GM23338 (cell line): ENCODE results near the gene TRAIP. TPM values are rescaled to one million over a fixed set of nuclear protein-coding genes. Genes with fewer than 3 reads are reported as not detected.

ENCODE experiments used
- ETS1 ChIP-seq: IDR thresholded peaks from 2 replicates; pipeline ENCODE4 v1.6.1; 2016; ENCODE audit warnings: antibody characterized with exemption
- EZH2 ChIP-seq: fragments of 200-600 bp; sonication (generic); IDR thresholded peaks from one replicate; pipeline ENCODE4 v1.8.0; 2017; ENCODE audit warnings: antibody characterized with exemption, mild to moderate bottlenecking, low read depth; ENCODE audit not compliant: unreplicated experiment
- EZH2phosphoT487 ChIP-seq: fragments of 200-600 bp; sonication (generic); IDR thresholded peaks from one replicate; pipeline ENCODE4 v1.8.1; 2018; ENCODE audit warnings: antibody characterized with exemption; ENCODE audit not compliant: unreplicated experiment
- JUNB ChIP-seq: IDR thresholded peaks from one replicate; pipeline ENCODE4 v1.6.1; 2016; ENCODE audit warnings: antibody characterized with exemption; ENCODE audit not compliant: unreplicated experiment
- NANOG ChIP-seq: IDR thresholded peaks from 2 replicates; pipeline ENCODE4 v1.6.1; 2016; ENCODE audit warnings: antibody characterized with exemption, borderline replicate concordance
- REST ChIP-seq: IDR thresholded peaks from one replicate; pipeline ENCODE4 v1.6.1; 2018; ENCODE audit warnings: antibody characterized with exemption; ENCODE audit not compliant: unreplicated experiment
- STAT1 ChIP-seq: IDR thresholded peaks from one replicate; pipeline ENCODE4 v1.6.1; 2016; ENCODE audit warnings: antibody characterized with exemption; ENCODE audit not compliant: unreplicated experiment
- ZNF114 ChIP-seq: fragments of 250-450 bp; sonication (Bioruptor Pico); IDR thresholded peaks from 2 replicates; pipeline ENCODE4 v1.5.0; 2020; ENCODE audit warnings: mild to moderate bottlenecking, moderate library complexity
- ZNF462 ChIP-seq: fragments of 250-450 bp; sonication (Bioruptor Pico); IDR thresholded peaks from 2 replicates; pipeline ENCODE4 v1.5.0; 2020; ENCODE audit warnings: mild to moderate bottlenecking, moderate library complexity
- polyA plus RNA-seq: library from polyadenylated mRNA; unstranded; fragments of >200 nt; fragmentation: Nextera tagmentation; extraction: Ambion mirVana; gene quantifications from 2 replicates; pipeline ENCODE4 v1.2.1, GENCODE V29; 2016
- total RNA-seq: library from RNA; depleted of rRNA; stranded (reverse); fragments of >200 nt; shearing (Covaris generic); gene quantifications from 2 replicates; pipeline ENCODE4 v1.2.3, GENCODE V29; 2014

The TRAIP gene
- total and polyA plus RNA-seq, 2 experiments from 2014 or later, result 15.3 to 16.6 TPM

- TF ChIP-seq ZNF462 (CRISPR knock-in tag) (no peak), REST (no peak), EZH2phosphoT487 (no peak), JUNB (no peak), STAT1 (no peak), ETS1 (no peak), EZH2 (no peak), NANOG (no peak), ZNF114 (CRISPR knock-in tag) (no peak)
Measured at GRCh38 chr3:49813497-49814174, 42.7 kb downstream of the TRAIP start, which contains the start of gene UBA7 (continued).
